Measurements from ENCODE around the gene KIF6. TPM values are rescaled to one million over a fixed set of nuclear protein-coding genes. Genes with fewer than 3 reads are reported as not detected.

KIF6 gene
- total and polyA plus RNA-seq, 2 of the 8 experiments (the other 6 are each of a cell fraction or from before 2014, with no cell fraction given) = 0.53 to 0.65 TPM

GRCh38 chr6:39377539-39377950 is 347.7 kb downstream of the KIF6 start:
- CTCF ChIA-PET (ENCODE audit: partially characterized antibody) = interaction anchor here (0.7 to 5.1 kb wide), 27 partner anchors 9 to 1197 kb away, joined by 3 to 58 read pairs (median 3); no protein-coding TSS in a partner anchor
- Histone ChIP-seq H2AFZ (ENCODE audit: low read length) (peak overlapping the region; percentile 95; the same call in 1 of the 2 replicates), H2BK5ac (ENCODE audit: low read depth, low read length) (no peak overlapping the region), H3K79me1 (ENCODE audit: low read depth, low read length) (no peaks in the 10 kb centered on the region), H3K9ac (replicated peaks in 1 of 4; ENCODE audit: extremely low read depth in 1 of 4, low read depth in 3 of 4, low read length in 3 of 4) (no peak overlapping the region; a peak in 1 of 7 replicates), H3K4me1 (replicated peaks in 1 of 4; ENCODE audit: control insufficient read depth in 3 of 4, insufficient read depth in 4 of 4, low read length in 3 of 4) (peaks cover 0 to 3% (median under 1%) of the 10 kb centered on the region in 4 experiments; a peak in 2 of 7 replicates), H3K36me3 (ENCODE audit: control insufficient read depth in 2 of 4, insufficient read depth in 4 of 4, low read length in 3 of 4) (no peaks in the 10 kb centered on the region), H3K18ac (ENCODE audit: extremely low read depth, low read length) (peak overlapping the region; percentile 48; the same call in 1 of the 2 replicates), H3K4me3 (ENCODE audit: extremely low read depth in 1 of 4, insufficient read depth in 2 of 4, low read depth in 3 of 4, low read length in 4 of 4) (no peak overlapping the region), H3K27ac (ENCODE audit: low read depth, low read length) (no peak overlapping the region), H3K23me2 (ENCODE audit: low read depth, low read length) (peaks cover 5% of the 10 kb centered on the region), H3K4me2 (ENCODE audit: insufficient read depth in 1 of 2, low read depth in 2 of 2, low read length in 2 of 2) (no peak overlapping the region), H3K14ac (ENCODE audit: insufficient read length) (no peak overlapping the region), H3K23ac (ENCODE audit: insufficient read length) (no peak overlapping the region), H3K9me3 (ENCODE audit: insufficient read depth in 2 of 2, low read depth in 1 of 2, low read length in 1 of 2) (no peaks in the 10 kb centered on the region), H2BK15ac (ENCODE audit: low read length) (no peak overlapping the region), H3K27me3 (replicated peaks in 1 of 4; ENCODE audit: control insufficient read depth in 3 of 4, extremely low read depth in 1 of 4, insufficient read depth in 3 of 4, low read length in 3 of 4) (no peaks in the 10 kb centered on the region; a peak in 1 of 7 replicates), H3K4ac (replicated peaks; ENCODE audit: insufficient read length, low read depth, low read length) (no peak overlapping the region), H2BK12ac (ENCODE audit: low read depth, low read length) (no peak overlapping the region; the same call in 1 of the 2 replicates), H4K5ac (ENCODE audit: insufficient read length, low read depth, low read length) (no peak overlapping the region), H4K91ac (replicated peaks; ENCODE audit: insufficient read length, low read length) (no peak overlapping the region), H2BK20ac (ENCODE audit: low read length) (no peak overlapping the region), H3K79me2 (ENCODE audit: control insufficient read depth in 1 of 2, insufficient read depth in 2 of 2, low read length in 2 of 2) (no peaks in the 10 kb centered on the region; a peak in 1 of 4 replicates), H4K20me1 (replicated peaks in 1 of 2; ENCODE audit: control insufficient read depth in 1 of 2, insufficient read depth in 2 of 2, low read length in 2 of 2) (peaks cover 0 to 3% of the 10 kb centered on the region in 2 experiments), H2AK5ac (ENCODE audit: low read depth, low read length) (no peak overlapping the region), H2BK120ac (replicated peaks; ENCODE audit: low read depth, low read length) (no peak overlapping the region), H4K8ac (ENCODE audit: extremely low read depth, insufficient read depth, low read length) (no peak overlapping the region), H3K56ac (replicated peaks; ENCODE audit: insufficient read length, low read depth, low read length) (no peak overlapping the region)
- 25% methylated on average over 6 of the region's 6 CpGs; no CpG with 5 or more reads in 1 of the 2 experiments for WGBS, 2 experiments (ENCODE audit: extremely low coverage in 1 of 2, insufficient coverage in 1 of 2, insufficient read length in 1 of 2, insufficient replicate concordance in 2 of 2, low coverage in 1 of 2, low lambda C conversion rate in 2 of 2, missing lambda C conversion rate in 1 of 2)
- FAIRE-seq (peak; percentile 92), DNase-seq (ENCODE audit: low read depth in 1 of 2, low spot score in 2 of 2) (peak; percentile 60 to 76)
- POLR2A ChIA-PET (ENCODE audit: partially characterized antibody) = no interaction called here
- TF ChIP-seq FOSL1 (IDR thresholded peaks at IDR 0.05; ENCODE audit: insufficient read depth, low read depth, low read length) (no peak), TBP (IDR thresholded peaks at IDR 0.05; ENCODE audit: low read depth, low read length) (peak; percentile 92), TAF1 (IDR thresholded peaks at IDR 0.05; ENCODE audit: low read depth, low read length) (0 out of 2 replicates have a peak, but pooled peaks have one; percentile 18), RAD21 (IDR thresholded peaks at IDR 0.05 in 1 of 2, conservative IDR thresholded peaks at IDR 0.05 in 1 of 2; ENCODE audit: low read depth in 2 of 2, low read length in 2 of 2) (peak; percentile 99 to 100), TAF7 (optimal IDR thresholded peaks at IDR 0.05; ENCODE audit: borderline replicate concordance, low read depth, low read length) (peak; percentile 12), SP2 (IDR thresholded peaks at IDR 0.05; ENCODE audit: low read length) (no peak), TCF12 (IDR thresholded peaks at IDR 0.05; ENCODE audit: low read depth, low read length) (no peak), SRF (IDR thresholded peaks at IDR 0.05; ENCODE audit: low read depth, low read length) (no peak)
- TF ChIP-seq, protein P1, sequence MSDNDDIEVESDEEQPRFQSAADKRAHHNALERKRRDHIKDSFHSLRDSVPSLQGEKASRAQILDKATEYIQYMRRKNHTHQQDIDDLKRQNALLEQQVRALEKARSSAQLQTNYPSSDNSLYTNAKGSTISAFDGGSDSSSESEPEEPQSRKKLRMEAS (IDR thresholded peaks at IDR 0.05) = peak; percentile 83
- TF ChIP-seq, protein P2, sequence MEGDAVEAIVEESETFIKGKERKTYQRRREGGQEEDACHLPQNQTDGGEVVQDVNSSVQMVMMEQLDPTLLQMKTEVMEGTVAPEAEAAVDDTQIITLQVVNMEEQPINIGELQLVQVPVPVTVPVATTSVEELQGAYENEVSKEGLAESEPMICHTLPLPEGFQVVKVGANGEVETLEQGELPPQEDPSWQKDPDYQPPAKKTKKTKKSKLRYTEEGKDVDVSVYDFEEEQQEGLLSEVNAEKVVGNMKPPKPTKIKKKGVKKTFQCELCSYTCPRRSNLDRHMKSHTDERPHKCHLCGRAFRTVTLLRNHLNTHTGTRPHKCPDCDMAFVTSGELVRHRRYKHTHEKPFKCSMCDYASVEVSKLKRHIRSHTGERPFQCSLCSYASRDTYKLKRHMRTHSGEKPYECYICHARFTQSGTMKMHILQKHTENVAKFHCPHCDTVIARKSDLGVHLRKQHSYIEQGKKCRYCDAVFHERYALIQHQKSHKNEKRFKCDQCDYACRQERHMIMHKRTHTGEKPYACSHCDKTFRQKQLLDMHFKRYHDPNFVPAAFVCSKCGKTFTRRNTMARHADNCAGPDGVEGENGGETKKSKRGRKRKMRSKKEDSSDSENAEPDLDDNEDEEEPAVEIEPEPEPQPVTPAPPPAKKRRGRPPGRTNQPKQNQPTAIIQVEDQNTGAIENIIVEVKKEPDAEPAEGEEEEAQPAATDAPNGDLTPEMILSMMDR (IDR thresholded peaks at IDR 0.05; ENCODE audit: control extremely low read depth in 1 of 3, insufficient read depth in 1 of 3, low read depth in 1 of 3, low read length in 3 of 3) = peak; percentile 63 to 91 (median 90)

All from H1 (cell line).